T-cell (primary cell): ENCODE results near the gene PPP1R14D. TPM values are rescaled to one million over a fixed set of nuclear protein-coding genes. Genes with fewer than 3 reads are reported as not detected.
A peak's percentile ranks its signal among the peaks of the same experiment; 100 is the strongest.

ENCODE experiments used
- ATAC-seq, 4 experiments: fragments of 200-7000 bp in 3 of 4; fragments of 150-1000 bp in 1 of 4; cut with Tn5 transposase; replicated peaks in 1 of 4; 1 replicate in 3 of 4; 2 replicates in 1 of 4; pipeline ENCODE4 v1.10.0; 2021; ENCODE audit warnings: moderate library complexity in 3 of 4, mild to moderate bottlenecking in 2 of 4, moderate number of reproducible peaks in 1 of 4
- CTCF ChIA-PET, 2 donors: fragments of 300-600 bp; sonication (Branson Sonifier 250); formaldehyde crosslinking; loops; one replicate each; lab custom pipeline; 2022; ENCODE audit warnings: antibody characterized with exemption in 2 of 2; lab: Charles Lee
- POLR2A ChIA-PET, 2 donors: fragments of 300-600 bp; sonication (Branson Sonifier 250); formaldehyde crosslinking; loops; one replicate each; lab custom pipeline; 2022; ENCODE audit warnings: antibody characterized with exemption in 2 of 2; lab: Charles Lee
- DNase-seq, 35 experiments: peaks; one replicate each; pipeline versions ENCODE4 v3.0.0 to v3.0.0-alpha.2; 2013 to 2023
- H3K27ac ChIP-seq: one replicate; pipeline ENCODE4 v1.5.1; 2013; ENCODE audit warnings: low read length
- H3K27me3 ChIP-seq, 2 experiments: replicated peaks in 1 of 2; 1 replicate in 1 of 2; 2 replicates in 1 of 2; pipeline versions ENCODE4 v1.6.1 to v1.7.0; 2013; ENCODE audit warnings: low read length in 1 of 2, mixed read lengths in 1 of 2; ENCODE audit not compliant: control insufficient read depth in 2 of 2, insufficient read depth in 2 of 2; ENCODE audit errors: extremely low read depth in 1 of 2
- H3K36me3 ChIP-seq, 2 donors: 1 replicate in 1 of 2; 2 replicates in 1 of 2; pipeline versions ENCODE4 v1.6.1 to v1.7.0; 2013; ENCODE audit warnings: low read length in 1 of 2; ENCODE audit not compliant: control insufficient read depth in 2 of 2, insufficient read depth in 1 of 2; ENCODE audit errors: extremely low read depth in 1 of 2
- H3K4me1 ChIP-seq, 2 experiments: 1 replicate in 1 of 2; 2 replicates in 1 of 2; pipeline versions ENCODE4 v1.6.1 to v1.7.0; 2013; ENCODE audit warnings: low read length in 2 of 2, mixed read lengths in 1 of 2; ENCODE audit not compliant: insufficient read depth in 2 of 2, control insufficient read depth in 1 of 2; ENCODE audit errors: extremely low read depth in 1 of 2
- H3K4me3 ChIP-seq, 2 donors: 1 replicate in 1 of 2; 2 replicates in 1 of 2; pipeline versions ENCODE4 v1.5.1 to v1.7.0; 2013; ENCODE audit warnings: mild to moderate bottlenecking in 2 of 2, low read length in 1 of 2, moderate library complexity in 1 of 2; ENCODE audit not compliant: control insufficient read depth in 1 of 2; ENCODE audit errors: extremely low read depth in 1 of 2
- H3K9me3 ChIP-seq: 2 replicates; pipeline ENCODE4 v1.7.0; 2013
- H3K27ac Mint-ChIP-seq, 2 donors: one replicate each; pipeline ENCODE4 v1.8.0; 2020 to 2021; ENCODE audit warnings: mild to moderate bottlenecking in 2 of 2, mixed read lengths in 2 of 2
- H3K27me3 Mint-ChIP-seq, 2 donors: one replicate each; pipeline ENCODE4 v1.8.0; 2021 to 2022; ENCODE audit warnings: mixed read lengths in 2 of 2
- H3K36me3 Mint-ChIP-seq: one replicate; pipeline ENCODE4 v1.8.0; 2021; ENCODE audit warnings: mixed read lengths
- H3K4me1 Mint-ChIP-seq, 3 donors: one replicate each; pipeline ENCODE4 v1.8.0; 2020 to 2022; ENCODE audit warnings: mixed read lengths in 3 of 3, mild to moderate bottlenecking in 1 of 3
- H3K4me3 Mint-ChIP-seq, 3 donors: one replicate each; pipeline ENCODE4 v1.8.0; 2020 to 2022; ENCODE audit warnings: mild to moderate bottlenecking in 3 of 3, mixed read lengths in 3 of 3, moderate library complexity in 3 of 3
- H3K9me3 Mint-ChIP-seq, 3 donors: one replicate each; pipeline ENCODE4 v1.8.0; 2020 to 2022; ENCODE audit warnings: mixed read lengths in 3 of 3
- WGBS: methylation state at CpG from one replicate; pipeline ENCODE4 v1.1.5; 2013; ENCODE audit warnings: missing lambda C conversion rate; ENCODE audit not compliant: insufficient coverage; 5-methylcytosine and 5-hydroxymethylcytosine counted together
- total RNA-seq, 35 experiments: library from RNA in 6 of 35; stranded (reverse) in 6 of 35; fragments of 120-200 nt in 1 of 35; gene quantifications; one replicate each; pipeline versions ENCODE4 v1.2.1 to v1.2.4 and lab custom pipeline; 2013 to 2026

Gene PPP1R14D
- total RNA-seq, 5 donors from 2014 or later (not counting 1 experiment from before 2014, with no cell fraction given): not detected

DNA sequence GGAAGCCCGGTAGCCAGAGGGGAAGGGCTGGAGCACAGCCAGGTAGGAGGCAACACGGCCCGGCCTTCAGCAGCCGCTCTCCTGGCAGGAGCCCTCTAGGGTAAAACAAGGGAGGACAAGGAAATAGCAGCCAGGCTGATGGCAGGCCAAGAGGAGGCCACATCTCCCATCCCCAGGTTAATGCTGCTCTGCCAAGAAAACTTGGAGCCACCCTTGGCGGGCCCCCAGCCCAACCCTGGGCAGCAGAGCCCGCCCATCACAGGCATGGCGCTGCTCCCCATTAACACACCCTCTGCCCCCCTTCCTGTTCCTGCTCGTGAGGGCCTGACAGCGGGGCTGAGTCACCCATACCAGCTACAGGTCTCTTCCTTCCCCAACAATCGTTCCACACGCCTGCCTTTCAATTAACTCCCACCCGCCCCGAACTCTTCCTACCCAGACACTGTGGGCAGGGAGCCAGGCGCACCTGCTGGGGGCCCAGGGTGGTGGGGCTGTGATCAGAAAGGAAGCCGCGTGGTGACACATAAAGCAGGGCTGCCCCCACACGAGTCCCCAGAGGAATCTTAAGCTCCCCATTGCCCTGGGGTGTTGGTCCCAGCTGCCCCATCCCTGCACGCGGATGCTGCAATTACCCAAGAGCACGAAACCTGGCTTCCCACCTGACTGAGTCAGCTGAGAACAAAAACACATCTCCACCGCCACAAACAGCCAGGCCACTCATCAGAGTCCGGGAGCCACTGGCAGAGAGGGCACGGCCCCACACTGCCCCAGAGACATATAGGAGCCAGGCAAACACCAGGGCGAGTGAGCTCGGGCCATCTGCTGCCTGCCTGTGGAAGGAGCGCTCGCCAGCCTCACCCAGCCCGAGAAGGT, 59.0 kb downstream of the PPP1R14D start, which contains the start of gene C15orf62:
Gene C15orf62 (plus strand): TSS at position 707 of the 873 bp plus-strand sequence. CDS start 516 bp downstream, outside the sequence.
- H3K27me3 Mint-ChIP-seq: no peaks in the 10 kb centered on the region
- peaks cover 9% of the 10 kb centered on the region for H3K36me3 Mint-ChIP-seq
- Histone ChIP-seq H3K27ac (peak within 1 kb of the TSS; percentile 57), H3K27me3 (no peaks in the 10 kb centered on the region), H3K36me3 (peaks cover 0 to 32% of the 10 kb centered on the region in 2 donors), H3K4me1 (peaks cover 16 to 40% of the 10 kb centered on the region in 2 experiments), H3K9me3 (no peaks in the 10 kb centered on the region), H3K4me3 (peak within 1 kb of the TSS in 1 of 2 donors; percentile 11)
- H3K4me1 Mint-ChIP-seq: peaks cover 34 to 40% (median 38%) of the 10 kb centered on the region in 3 donors
- peak; percentile 50 to 77 (median 74) for ATAC-seq
- peak in 27 of 35 experiments; percentile 16 to 70 (median 45) for DNase-seq
- ChIA-PET POLR2A (no interaction called here), CTCF (interaction anchor here (0.6 to 1.8 kb wide), 6 partner anchors 8 to 92 kb away, joined by 3 to 6 read pairs (median 4); no protein-coding TSS in a partner anchor)
- WGBS: 49% methylated on average over 17 of the region's 28 CpGs
- peak within 1 kb of the TSS; percentile 87 to 94 for H3K27ac Mint-ChIP-seq
- no peaks in the 10 kb centered on the region for H3K9me3 Mint-ChIP-seq
- H3K4me3 Mint-ChIP-seq: peak within 1 kb of the TSS; percentile 0 to 58 (median 49)

DNA sequence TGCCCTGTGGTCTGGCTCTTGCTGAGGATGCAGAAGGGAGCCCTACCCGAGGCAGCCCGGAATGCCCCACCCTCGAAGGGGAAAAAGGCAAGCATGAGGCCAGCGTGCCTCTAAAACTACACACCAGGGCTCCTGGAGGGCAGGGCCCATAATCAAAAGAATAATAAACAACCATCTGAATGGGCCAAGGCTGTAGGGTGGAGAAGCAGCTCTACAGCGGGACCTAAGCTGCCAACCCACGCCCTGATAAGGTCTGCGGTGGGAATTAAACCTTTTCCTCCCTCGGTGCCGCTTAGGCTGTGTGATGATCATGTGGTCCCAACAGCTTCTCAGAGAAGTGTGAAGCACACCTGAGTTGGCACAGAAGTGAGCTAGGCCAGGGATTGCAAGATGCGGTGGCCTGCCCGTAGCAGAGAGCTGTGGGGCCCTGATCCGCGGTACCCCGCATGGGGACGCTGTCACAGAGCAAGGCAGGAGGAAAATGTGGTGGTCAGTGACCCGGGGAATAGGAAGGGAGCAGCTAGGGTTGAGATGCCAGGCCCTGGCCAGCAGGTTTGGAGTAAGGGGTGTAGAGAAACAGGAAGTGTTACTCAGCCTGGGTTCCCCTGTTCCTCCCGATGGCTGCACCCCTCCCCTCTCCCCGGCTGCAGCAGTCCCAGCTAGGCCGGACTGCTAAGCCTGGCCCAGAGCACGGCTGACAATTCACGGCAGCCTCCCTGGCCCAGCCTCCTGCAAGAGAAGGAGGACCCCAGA, 59.8 kb downstream of the PPP1R14D start:
- peak in 3 of 35 experiments; percentile 7 to 16 (median 10) for DNase-seq

DNA sequence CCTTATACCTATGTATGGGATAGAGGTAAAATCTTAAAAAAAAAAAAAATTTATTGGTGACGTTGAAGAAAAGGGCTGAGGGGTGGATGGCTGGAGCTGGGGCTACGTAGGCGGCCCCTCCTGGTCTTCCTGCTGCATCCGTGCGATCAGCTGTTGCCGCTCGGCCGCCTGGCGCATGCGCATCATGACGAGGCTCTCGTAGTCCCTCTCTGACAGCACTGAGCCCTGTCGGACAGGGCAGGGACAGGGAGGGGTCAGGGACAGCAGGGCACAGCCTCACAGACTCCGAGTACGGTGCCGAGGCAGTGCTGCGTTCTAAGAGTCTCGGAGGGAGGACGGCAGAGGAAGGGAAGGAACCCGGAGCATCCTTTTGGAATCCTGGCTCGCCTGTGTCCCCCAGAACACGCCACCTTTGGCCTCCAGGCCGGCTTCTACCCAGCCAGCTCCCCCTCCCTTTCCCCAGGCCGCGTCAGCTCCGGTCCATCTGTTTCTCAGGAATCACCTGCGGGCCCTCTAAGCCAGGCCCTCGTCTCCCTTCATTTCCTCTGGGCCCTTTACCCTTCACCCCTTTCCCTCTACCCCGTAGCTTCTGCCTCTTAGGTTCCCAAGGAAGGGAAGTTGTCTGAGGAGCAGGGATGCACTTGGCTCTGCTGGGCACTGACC, 60.5 kb downstream of the PPP1R14D start:
- Mint-ChIP-seq H3K36me3 (peaks cover 6% of the 10 kb centered on the region), H3K4me1 (peaks cover 44 to 49% (median 49%) of the 10 kb centered on the region in 3 donors), H3K4me3 (no peak overlapping the region), H3K27me3 (no peaks in the 10 kb centered on the region), H3K9me3 (no peaks in the 10 kb centered on the region), H3K27ac (peak overlapping the region; percentile 87 to 94)
- WGBS: 97% methylated on average over 19 of the region's 29 CpGs
- no peak overlapping the region for H3K4me3 ChIP-seq
- peak overlapping the region; percentile 5 for H3K27ac ChIP-seq
- H3K9me3 ChIP-seq: no peaks in the 10 kb centered on the region
- peaks cover 17 to 54% of the 10 kb centered on the region in 2 experiments for H3K4me1 ChIP-seq
- ATAC-seq: no peak
- CTCF ChIA-PET: interaction anchor here in 1 of 2 donors (1.3 to 1.8 kb wide), 2 partner anchors 9 to 15 kb away, joined by 3 to 4 read pairs; no protein-coding TSS in a partner anchor
- peaks cover 0 to 22% of the 10 kb centered on the region in 2 donors for H3K36me3 ChIP-seq
- no peak for DNase-seq
- H3K27me3 ChIP-seq: no peaks in the 10 kb centered on the region
- POLR2A ChIA-PET: no interaction called here

More for the DNA sequence above, 59.8 kb downstream of the PPP1R14D start:
- Histone ChIP-seq H3K4me3 (peak overlapping the region in 1 of 2 donors; percentile 11), H3K27me3 (no peaks in the 10 kb centered on the region), H3K27ac (peak overlapping the region; percentile 57), H3K36me3 (peaks cover 0 to 25% of the 10 kb centered on the region in 2 donors), H3K4me1 (peaks cover 16 to 46% of the 10 kb centered on the region in 2 experiments), H3K9me3 (no peaks in the 10 kb centered on the region)
- Mint-ChIP-seq H3K36me3 (peaks cover 6% of the 10 kb centered on the region), H3K27me3 (no peaks in the 10 kb centered on the region), H3K4me1 (peaks cover 37 to 43% (median 41%) of the 10 kb centered on the region in 3 donors), H3K4me3 (peak overlapping the region in 2 of 3 donors; percentile 49 to 58), H3K27ac (peak overlapping the region; percentile 87 to 94), H3K9me3 (no peaks in the 10 kb centered on the region)
- POLR2A ChIA-PET: no interaction called here
- CTCF ChIA-PET: interaction anchor here (0.6 to 1.8 kb wide), 5 partner anchors 9 to 58 kb away, joined by 3 to 6 read pairs (median 4); no protein-coding TSS in a partner anchor
- ATAC-seq: peak in 2 of 4 experiments; percentile 1 to 5
- WGBS: 85% methylated on average over 16 of the region's 21 CpGs

DNA sequence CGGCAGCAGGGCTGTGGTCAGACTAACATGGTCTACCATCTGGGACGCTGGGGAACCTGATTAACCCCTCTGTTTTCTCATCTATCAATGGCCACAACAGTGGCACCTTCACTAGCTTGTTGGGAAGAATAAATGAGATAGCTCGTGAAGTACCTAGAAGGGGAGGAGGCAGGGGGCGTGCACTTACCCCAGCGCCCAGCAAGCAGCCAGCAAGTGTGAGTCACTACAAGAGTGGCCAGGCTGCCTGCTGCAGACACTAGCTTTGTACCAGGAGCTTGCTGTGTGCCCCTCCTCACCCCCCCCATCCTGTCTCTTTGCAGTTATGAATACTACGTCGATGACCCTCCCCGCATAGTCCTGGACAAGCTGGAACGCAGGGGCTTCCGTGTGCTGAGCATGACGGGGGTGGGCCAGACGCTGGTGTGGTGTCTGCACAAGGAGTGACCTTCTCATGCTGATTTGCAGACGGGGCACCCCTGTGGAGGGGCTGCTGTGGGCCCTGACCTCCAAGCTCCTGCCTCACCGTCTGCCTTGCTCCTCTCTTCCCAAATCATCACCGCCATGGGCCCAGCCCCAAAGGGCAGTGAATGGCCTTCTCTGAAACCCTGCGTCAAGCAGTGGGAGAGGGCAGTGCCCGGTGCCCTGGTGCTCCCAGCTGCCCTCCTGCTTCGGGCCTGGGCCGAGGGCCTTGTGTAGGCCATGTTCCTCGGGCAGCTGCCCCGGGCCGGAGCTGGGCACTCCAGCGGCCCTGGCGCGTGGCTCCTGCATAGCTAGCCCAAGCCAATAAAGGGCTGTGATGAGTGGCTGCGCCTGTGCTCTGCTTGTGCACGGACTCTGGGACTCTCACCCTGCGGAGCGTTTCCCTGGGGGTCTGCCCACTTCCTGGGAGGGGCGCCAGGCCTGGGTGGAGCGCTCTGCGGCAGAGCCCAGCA, 61.3 kb downstream of the PPP1R14D start:
- no peak for DNase-seq
- H3K27ac ChIP-seq: no peak overlapping the region
- Mint-ChIP-seq H3K4me1 (peaks cover 45 to 55% (median 52%) of the 10 kb centered on the region in 3 donors), H3K27ac (peak overlapping the region in 1 of 2 donors; percentile 93), H3K36me3 (peaks cover 6% of the 10 kb centered on the region), H3K27me3 (no peaks in the 10 kb centered on the region), H3K4me3 (no peak overlapping the region), H3K9me3 (no peaks in the 10 kb centered on the region)
- 89% methylated on average over 17 of the region's 32 CpGs for WGBS
- ChIA-PET POLR2A (no interaction called here), CTCF (interaction anchor here in 1 of 2 donors (1.3 kb wide), 1 partner anchor 15 kb away, joined by 3 read pairs; no protein-coding TSS in a partner anchor)
- H3K4me1 ChIP-seq: peaks cover 17 to 58% of the 10 kb centered on the region in 2 experiments
- no peak for ATAC-seq
- no peaks in the 10 kb centered on the region for H3K27me3 ChIP-seq
- H3K9me3 ChIP-seq: no peaks in the 10 kb centered on the region
- H3K4me3 ChIP-seq: no peak overlapping the region
- peaks cover 0 to 16% of the 10 kb centered on the region in 2 donors for H3K36me3 ChIP-seq

DNA sequence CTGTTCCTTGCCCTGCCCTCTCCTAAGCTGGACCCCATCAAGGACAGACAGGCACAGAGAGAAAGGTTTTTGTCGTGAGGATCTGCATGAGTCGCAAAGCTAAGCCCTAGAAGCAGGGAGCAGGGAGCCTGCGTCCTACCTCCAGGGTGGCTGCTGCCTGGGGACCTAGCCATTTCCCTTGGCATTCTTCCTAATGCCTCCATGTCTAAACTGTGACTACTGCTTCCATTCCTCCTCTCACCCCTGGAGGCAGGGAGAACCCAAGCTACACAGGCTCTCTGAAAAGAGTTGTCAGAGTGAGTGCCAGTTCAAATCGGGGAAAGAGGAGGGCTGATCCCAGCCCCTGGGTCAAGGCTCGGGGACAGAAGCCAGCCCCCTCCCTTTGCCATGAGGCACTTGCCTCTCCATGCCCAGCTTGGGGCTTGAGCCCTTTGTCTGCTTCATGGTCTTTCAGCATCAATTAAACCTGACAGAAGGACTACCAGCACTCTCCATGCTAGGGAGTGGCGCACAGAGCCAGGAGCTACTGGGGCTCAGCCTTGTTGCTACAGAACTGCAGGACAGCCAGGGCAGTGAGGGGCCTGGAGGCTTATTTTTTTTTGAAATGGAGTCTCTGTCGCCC, 62.2 kb downstream of the PPP1R14D start:
- Mint-ChIP-seq H3K27ac (peak overlapping the region; percentile 93), H3K36me3 (peaks cover 6% of the 10 kb centered on the region), H3K4me1 (peaks cover 45 to 55% (median 52%) of the 10 kb centered on the region in 3 donors), H3K27me3 (no peaks in the 10 kb centered on the region), H3K4me3 (peak overlapping the region in 2 of 3 donors; percentile 12 to 21), H3K9me3 (no peaks in the 10 kb centered on the region)
- no peak overlapping the region for H3K27ac ChIP-seq
- ATAC-seq: no peak
- no peak for DNase-seq
- peaks cover 17 to 58% of the 10 kb centered on the region in 2 experiments for H3K4me1 ChIP-seq
- ChIA-PET CTCF (interaction anchor here (0.5 to 1.3 kb wide), 3 partner anchors 20 to 177 kb away, joined by 3 to 5 read pairs (median 3); no protein-coding TSS in a partner anchor), POLR2A (no interaction called here)
- no peaks in the 10 kb centered on the region for H3K27me3 ChIP-seq
- WGBS: 98% methylated on average over 6 of the region's 7 CpGs
- H3K4me3 ChIP-seq: no peak overlapping the region
- H3K9me3 ChIP-seq: no peaks in the 10 kb centered on the region
- peaks cover 0 to 9% of the 10 kb centered on the region in 2 donors for H3K36me3 ChIP-seq
